HG03571 (cell line): ENCODE results near the gene DACH1.
"Not testable (repeated sequence)": the region's sequence is repeated elsewhere in the genome, so short reads cannot be mapped to it uniquely, and the experiment has no call there.

Experiments used
- ATAC-seq: cut with Tn5 transposase; IDR thresholded peaks from one replicate; pipeline ENCODE4 v1.9.1; 2021; ENCODE audit not compliant: unreplicated experiment

Gene DACH1

DNA sequence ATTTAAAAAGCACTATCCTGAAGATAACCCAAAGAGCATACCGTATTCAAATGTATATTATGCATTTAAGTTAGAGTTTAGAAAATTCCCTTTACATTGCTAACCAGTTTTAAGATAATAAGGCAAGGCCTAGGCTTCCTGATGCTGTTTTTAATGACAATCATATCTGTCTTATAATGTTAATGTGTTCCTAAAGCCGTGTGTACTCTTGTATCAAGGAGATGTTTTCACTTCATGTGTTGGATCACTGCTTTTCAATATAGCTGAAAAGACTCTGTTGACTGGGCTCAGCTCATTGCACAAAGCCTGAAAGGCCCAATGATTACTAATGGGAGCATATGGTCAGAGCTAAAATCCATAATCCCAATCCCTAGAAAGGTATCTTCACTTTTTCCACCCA lies 81.6 kb downstream of the DACH1 start:
- no peak for ATAC-seq

DNA sequence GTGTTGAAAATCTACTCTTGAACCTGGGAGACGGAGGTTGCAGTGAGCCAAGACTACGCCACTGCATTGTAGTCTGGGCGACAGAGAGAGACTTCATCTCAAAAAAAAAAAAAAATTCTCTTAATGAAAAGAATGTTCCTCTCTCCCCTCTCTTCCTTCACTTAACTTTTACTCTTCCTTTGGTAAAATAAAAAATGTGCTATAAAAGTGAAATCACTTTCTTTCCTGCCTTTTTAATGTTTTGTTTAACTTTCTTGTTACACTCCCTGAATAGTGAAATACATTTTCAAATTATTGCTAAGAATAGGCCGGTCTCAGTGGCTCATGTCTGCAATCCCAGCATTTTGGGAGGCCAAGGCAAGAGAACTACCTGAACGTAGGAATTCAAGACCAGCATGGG lies 86.5 kb downstream of the DACH1 start:
- no peak for ATAC-seq

DNA sequence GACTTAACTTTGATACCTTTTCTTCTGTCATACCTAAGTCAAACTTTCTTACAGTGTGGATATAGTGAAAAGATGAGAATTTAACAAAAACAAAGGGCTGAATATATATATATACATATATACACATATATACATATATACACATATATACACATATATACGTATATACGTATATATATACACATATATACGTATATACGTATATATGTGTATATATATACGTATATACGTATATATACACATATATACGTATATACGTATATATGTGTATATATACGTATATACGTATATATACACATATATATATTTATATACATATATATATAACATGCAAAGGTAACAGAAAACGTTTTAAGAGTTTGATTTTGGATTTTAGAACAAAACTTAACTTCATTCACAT lies 88.0 kb downstream of the DACH1 start:
- ATAC-seq, result not testable (repeated sequence)

DNA sequence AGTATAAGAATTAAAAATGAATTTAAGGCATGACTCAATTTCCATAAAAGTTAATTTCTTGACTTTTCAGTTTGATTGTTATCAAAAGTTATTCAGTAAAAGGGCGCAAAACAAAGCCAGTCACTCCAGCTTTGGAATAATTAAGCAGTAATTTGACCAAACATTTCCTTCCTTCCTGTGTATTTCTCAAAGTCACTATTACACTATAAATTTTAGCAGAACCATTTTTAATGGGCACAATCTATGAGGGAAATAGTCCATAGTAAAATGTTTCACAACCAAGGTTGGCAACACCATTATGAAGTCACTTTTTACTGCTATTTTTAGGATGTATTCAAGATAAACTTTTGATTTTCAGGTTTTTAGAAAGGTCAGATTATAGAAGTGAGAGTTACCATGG lies 91.0 kb downstream of the DACH1 start:
- no peak for ATAC-seq

DNA sequence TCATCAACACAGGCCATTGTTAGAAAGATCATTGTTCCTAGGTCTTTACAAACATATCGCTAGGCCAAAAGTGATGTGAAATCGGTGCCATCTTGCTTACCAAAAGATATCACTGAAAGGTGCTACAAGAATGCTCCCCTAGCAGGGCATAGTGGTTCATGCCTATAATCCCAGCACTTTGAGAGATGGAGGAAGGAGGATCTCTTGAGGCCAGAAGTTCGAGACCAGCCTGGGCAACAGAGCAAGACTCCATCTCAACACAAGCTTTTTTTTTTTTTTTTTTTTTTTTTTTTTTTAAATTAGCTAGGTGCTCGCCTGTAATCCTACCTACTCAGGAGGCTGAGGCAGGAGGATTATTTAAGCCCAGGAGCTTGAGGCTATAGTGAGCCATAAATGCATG lies 92.1 kb downstream of the DACH1 start:
- no peak for ATAC-seq

DNA sequence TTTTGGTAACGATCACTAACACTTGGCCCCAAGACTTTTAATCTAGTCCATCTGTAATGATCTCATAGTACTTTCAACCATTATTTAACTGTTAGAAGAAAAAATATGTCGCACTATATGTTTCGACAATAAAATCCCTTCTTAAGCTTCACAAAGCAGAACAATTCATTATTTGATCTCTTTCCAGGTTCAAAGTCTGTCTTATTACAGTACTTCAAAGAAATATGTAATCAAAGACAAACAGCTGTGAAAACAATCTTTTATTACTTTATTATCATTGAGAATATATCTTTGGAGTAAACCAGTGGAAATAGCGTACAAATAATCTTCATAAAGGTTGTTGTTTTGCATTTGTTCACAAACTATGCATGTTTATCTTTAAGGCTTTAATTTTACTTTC lies 93.5 kb downstream of the DACH1 start:
- ATAC-seq, result no peak

DNA sequence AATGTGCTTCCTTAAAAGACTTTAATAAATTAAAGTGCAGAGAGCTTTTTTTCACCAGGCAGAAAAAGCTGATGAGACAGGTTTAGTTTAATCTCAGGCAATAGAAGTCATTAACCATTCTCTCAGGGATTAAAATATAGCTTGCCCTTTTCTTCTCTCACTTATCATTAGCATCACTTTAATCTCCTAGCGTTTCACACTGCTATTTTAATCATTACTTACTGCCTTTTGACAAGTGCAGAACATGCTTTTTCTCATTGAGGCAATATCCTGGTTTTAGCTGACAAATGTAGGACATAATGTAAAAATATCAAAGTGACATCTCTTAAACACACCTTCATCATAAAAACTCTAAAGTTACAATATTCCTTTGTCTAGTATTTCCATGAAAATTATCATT lies 94.6 kb downstream of the DACH1 start:
- no peak for ATAC-seq

DNA sequence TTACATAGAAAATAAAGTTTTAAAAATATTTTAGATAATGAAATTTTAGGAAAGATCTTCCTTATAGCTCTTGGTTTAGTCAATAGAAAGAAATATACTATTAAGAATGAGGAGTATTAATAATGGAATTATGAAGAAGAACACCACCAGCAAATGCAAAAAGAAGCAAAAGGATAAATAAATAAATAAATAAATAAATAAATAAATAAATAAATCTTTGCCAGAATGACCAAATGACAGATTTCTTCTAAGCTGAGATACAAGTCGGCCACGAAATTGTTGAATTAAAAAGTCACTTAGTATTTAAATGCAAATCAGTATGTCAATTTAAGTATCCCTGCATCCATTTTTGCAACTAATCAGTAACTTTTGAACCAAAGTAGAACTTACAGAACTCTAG lies 95.9 kb downstream of the DACH1 start:
- no peak for ATAC-seq

DNA sequence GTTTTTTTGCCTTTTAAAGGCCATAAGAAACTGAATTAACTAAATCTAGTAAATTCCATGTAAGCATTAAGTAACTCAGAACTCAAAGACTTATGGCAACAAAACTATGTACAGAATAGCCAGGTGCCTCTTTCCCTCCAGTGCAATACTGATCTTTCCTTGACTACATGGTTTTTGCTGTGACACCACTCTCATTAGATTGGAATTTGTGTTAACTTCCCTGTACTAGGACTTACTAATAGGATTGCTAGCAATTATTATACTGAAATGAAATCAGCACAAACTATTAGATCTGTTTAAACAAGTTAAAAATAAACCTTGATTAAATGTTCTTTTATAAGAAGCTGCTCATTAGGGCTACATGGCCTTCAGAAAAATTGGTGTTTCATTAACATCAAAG lies 96.3 kb downstream of the DACH1 start:
- ATAC-seq, result no peak

DNA sequence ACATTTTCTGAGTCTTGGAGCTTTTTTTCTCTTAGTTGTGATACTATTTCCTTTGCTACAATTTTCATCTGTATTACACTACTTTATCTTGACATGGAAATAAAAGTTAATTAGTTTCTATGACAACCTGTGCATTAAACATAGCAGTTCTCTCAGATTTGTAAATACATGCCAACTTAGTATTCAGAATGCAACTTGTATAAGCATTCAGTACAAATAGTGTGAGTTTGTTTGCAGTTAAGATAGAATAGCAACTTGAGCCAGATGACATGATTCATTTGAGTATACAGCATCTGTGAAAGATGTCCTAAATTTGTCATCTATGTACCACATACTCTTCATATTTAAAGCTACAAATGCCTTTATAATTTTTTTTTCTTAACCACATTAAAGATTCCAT lies 98.1 kb downstream of the DACH1 start:
- no peak for ATAC-seq

DNA sequence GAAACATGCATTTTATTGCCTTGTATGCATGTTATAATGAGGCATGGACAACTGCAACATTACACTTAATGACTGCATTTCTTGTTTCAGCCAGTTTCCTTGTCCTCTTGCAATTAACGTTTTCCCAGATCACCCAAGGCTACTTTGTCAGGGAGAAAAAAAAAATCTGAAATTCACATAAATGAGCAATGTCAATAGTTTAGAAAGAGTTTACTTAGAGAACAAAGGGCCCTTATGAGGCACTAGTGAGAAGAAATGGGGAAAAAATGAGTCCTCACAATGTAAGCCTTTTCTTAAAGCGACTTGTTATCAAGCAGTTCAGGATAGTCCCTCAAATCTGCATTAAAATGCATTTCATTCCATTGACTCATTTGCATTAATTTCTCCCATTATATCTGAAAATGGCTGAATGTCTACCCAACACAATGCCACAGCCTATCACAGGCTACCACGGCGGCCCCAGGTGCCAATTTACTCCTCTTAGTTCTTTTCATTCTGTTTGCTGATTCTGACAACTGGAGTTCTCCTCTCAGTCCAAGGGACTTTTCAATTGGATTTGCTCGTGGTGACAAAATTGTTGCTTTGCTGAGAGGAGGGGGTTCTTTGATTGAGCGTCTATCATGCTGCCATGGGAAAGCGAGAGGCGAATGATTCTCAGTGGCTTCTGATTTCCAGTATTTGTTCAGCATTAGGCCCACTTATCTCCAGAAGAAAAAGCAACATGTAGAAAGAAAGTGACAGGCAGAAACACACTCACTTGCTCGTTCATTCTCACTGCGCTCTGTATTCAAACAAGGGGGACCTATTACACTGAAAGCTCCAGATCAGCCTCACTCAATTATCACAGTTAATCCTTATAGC lies 107.1 kb downstream of the DACH1 start:
- ATAC-seq, result no peak

DNA sequence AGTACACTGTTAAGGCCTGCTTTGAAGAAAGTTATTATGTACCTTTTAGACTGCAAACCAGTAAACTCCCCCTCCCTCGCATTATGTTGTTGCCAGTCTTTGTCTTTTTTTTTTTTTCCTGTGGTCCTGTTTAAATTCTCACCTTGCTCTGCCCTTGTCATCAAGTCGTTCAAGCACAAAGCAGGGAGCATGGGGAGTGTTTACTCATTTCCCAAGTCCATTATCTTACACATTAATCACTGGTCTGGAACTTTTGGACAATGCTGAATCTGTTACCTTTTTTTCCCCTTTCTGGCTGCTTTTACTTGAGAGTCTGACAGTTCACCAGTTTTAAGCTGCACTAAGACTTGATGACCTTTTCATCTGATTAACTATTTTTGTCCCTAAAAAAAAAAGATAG lies 108.2 kb downstream of the DACH1 start:
- no peak for ATAC-seq

DNA sequence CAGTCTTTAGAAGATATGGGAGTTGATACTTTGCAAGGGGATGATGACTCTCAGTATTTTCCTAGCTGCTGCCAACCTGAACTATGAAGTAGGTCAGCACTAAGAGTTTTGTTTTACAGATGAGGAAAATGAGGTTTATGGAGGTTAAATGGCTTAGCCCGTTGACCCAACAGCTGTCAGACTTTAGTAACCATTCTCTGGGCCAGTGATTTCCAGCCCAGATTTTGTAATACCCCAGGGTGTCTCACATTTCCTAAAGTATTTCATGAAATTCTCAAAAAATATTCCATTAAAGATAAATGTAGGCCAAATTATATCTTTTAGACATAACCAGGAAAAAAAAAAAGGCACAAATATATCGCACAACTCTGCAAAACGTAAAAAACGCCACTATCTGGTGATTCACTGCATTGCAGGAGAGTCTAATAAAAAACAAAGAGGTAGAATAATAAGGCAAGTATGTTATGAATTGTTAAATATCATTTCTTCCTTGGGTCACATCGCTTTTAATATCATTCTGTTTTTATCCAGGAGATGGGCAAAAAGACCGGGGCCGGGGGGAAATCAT lies 112.5 kb downstream of the DACH1 start:
- ATAC-seq, result no peak

DNA sequence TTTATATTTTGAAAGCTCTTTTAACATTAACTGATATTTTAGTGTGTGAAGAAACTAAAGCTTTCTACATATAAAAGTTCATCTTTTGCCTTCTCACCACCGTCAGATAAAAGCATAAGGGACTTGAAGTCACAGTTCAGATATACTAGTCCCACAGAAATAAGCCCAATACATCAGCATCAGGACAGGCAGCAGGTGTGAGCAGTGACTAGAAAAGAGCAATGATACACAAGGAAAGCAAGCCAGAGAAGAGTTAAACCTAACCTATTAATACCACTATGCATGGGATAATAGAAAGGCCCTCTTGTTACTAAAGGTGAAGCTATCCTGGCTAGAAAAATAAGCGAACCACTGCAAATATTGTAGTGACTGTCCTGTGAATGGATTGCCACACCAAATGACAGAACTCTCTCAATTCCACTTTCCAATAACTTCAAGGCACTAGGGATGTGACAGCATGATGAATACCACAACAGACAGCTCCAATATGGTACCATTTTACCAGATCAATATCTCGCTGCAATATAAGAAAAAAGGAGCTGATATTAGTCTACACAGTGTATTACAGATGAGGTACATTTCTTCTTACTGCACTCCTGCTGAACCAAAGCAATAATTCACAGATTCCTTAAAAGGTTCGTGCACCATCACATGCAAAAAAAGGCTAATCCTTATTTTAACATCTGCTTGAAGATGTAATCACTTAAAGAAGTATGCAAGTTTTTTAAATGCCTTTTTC lies 114.1 kb downstream of the DACH1 start:
- ATAC-seq, result no peak

DNA sequence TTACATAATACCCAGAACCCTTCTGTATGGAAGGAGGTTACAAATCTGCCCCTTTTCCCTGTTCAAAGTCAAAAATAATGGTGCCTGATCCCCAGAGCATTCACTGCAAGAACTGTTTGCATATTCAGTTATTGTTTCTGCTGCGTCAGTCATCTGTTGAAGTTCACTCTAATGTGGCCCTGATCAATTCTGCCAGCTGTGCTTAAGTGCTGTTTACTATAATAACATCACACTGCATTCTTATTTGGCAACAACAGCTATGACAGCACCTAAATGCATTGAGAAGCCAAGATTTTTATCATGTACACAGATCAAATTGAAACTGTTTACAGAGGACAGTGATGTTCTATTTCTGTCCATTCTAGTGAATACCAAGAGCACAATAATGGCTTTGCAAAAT lies 115.9 kb downstream of the DACH1 start:
- ATAC-seq, result no peak

DNA sequence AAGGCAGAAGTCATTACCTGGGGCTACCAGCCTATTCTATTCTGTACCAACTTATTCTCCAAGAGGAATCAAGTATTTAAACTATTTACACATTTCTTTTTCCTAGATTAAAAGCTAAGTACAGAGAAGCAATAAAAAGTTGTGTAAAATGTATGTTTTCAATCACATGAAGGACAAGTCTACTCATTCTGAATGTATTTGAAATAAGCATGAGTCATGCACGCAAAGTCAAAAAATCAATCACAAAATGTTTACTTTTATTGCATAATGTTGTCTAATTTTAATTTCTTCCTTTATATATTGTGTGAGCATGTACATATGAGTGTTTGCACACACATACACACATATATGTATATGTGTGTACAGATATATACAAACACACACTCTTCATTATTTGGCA lies 136.7 kb downstream of the DACH1 start:
- no peak for ATAC-seq

DNA sequence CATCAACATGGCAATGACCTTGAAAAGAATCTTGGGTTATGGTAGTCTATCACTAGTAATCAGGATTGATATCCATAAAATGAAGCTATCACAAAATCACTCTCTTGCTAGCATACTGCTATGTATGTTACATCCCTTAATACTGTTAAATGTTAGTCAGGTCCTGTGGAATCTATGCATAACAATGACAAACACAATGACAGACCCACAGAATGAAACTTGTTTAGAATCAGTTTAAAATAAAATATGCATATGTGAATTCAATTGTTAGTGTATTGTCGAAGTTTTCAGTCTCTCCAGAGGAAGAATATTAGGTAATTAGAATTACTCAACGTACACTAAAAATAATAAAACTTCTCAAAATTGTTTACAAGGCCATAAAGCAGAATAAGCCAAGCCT lies 137.6 kb downstream of the DACH1 start:
- ATAC-seq, result no peak

DNA sequence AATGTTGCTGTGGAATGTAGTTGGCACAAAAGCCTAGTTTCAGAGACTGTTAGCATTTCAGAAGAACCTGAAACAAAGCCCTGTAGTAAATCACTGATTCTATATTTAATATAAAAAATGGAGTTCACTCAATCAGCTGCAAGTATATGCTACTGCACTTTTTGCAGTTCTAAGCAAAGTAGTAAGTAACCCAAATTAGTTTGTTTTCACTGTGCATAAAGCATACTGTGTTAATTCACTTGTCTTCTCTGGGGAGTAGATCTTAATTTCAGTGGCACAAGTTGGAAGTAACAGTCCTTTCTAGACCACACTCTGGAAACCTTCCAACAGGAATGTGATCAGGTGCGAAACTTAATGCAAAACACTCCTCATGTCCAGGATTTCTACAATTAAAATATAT lies 139.3 kb downstream of the DACH1 start:
- no peak for ATAC-seq

DNA sequence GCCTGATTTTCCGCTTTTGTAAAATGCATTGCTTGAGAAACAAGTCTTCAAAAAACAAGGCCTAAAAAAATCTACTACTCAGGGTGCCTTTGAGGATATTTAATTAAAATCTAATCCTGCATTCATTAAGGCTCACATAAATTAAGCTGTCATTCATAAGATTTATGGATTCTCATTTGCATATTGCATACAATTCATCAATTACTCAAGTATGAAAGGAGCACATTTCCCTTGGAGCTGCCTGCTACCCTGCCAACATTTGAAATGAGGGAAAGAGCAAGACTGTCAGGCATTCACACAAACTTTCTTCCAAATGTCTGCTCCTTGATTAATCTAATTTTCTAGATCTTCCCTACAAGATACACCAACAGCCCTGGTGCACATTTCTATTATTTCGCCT lies 140.0 kb downstream of the DACH1 start:
- ATAC-seq, result no peak

DNA sequence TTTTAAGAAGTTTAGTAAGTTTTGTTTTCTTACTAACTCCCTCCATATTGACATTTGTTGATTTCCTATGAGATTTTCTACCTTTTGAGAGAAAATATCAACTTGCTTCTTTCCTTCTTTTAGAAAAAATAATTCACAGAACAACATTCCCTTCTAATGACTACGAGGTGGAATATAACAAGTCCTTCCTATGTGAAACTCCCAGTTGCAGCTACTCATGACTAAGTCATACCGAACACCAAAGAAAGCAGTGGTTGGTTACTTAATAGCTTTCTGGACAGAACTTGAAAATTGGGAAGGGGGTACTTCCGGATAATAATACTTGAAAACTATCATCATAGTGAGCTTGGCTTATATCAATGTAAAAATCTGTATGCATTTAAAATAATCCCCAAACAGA lies 144.8 kb downstream of the DACH1 start:
- ATAC-seq, result no peak

DNA sequence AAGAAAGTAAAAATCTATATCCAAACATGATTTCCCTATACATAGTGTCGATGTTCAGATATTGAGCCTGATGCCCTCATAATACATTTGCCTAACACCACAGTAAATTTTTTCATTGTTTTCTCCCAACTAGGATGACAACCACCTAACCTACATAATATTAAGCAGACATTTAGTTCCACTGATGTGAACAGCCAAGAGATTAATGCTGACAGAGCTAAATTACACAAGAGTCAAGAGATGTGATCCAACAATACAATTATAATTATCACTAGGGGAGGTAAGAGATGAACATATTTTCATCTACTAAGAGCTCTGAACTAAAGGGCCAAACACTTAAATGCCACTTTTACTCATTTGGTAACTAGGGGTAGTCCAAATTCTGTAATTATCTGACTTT lies 145.9 kb downstream of the DACH1 start:
- ATAC-seq, result no peak

DNA sequence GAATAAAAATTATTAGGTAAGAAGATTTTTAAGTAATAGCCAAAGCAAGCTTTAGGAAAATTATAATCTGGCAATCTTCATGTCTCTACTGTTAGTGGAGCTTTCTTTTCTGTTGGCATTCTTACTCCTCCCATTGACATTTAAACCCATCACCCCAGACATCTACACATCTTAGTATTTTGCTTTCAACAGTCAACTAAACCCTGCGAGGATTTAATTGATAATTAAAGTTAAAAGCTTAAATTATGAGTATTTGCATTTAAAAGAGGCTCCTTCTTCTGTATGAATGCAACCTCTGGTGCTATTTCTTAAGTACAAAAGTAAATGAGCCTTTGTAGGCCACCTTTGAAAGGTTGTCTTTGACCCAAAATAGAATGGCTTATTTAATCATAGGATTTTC lies 148.1 kb downstream of the DACH1 start:
- no peak for ATAC-seq
